Glutamatergic neuron (in vitro differentiated cells): Measurements from ENCODE around the gene SLC7A8. TPM values are rescaled to one million over a fixed set of nuclear protein-coding genes. Genes with fewer than 3 reads are reported as not detected.
A peak's percentile ranks its signal among the peaks of the same experiment; 100 is the strongest.

Source experiments
- DNase-seq: peaks from one replicate; pipeline ENCODE4 v3.0.0; 2022
- H3K27ac Mint-ChIP-seq: one replicate; pipeline ENCODE4 v1.8.0; 2020; ENCODE audit warnings: mild to moderate bottlenecking, mixed read lengths, inconsistent platforms; ENCODE audit not compliant: unreplicated experiment
- H3K27me3 Mint-ChIP-seq: one replicate; pipeline ENCODE4 v1.8.0; 2020; ENCODE audit warnings: mild to moderate bottlenecking, moderate library complexity, mixed read lengths, inconsistent platforms; ENCODE audit not compliant: unreplicated experiment
- H3K36me3 Mint-ChIP-seq: one replicate; pipeline ENCODE4 v1.8.0; 2020; ENCODE audit warnings: mild to moderate bottlenecking, mixed read lengths, inconsistent platforms; ENCODE audit not compliant: unreplicated experiment
- H3K4me1 Mint-ChIP-seq: one replicate; pipeline ENCODE4 v1.8.0; 2020; ENCODE audit warnings: mild to moderate bottlenecking, low read depth, mixed read lengths, inconsistent platforms; ENCODE audit not compliant: unreplicated experiment
- H3K4me3 Mint-ChIP-seq: one replicate; pipeline ENCODE4 v1.8.0; 2020; ENCODE audit warnings: mild to moderate bottlenecking, mixed read lengths, inconsistent platforms; ENCODE audit not compliant: unreplicated experiment
- H3K9me3 Mint-ChIP-seq: one replicate; pipeline ENCODE4 v1.8.0; 2020; ENCODE audit warnings: mild to moderate bottlenecking, moderate library complexity, mixed read lengths, inconsistent platforms; ENCODE audit not compliant: unreplicated experiment
- total RNA-seq: library from RNA; stranded (reverse); fragmentation: NEBNext Ultra II Directional; extraction: Animal tissue kit (Norgen Biotek cat#: 25700); gene quantifications from one replicate; pipeline ENCODE4 v1.2.1, GENCODE V29; 2021; ENCODE audit not compliant: unreplicated experiment
- TF ChIP-seq, protein P1 (sequence below): fragments of 200-600 bp; sonication (generic); IDR thresholded peaks from one replicate; pipeline ENCODE4 v1.5.0; 2021; ENCODE audit not compliant: partially characterized antibody, unreplicated experiment

Gene SLC7A8
- total RNA-seq, 1 donor from 2014 or later = 7.9 TPM

DNA sequence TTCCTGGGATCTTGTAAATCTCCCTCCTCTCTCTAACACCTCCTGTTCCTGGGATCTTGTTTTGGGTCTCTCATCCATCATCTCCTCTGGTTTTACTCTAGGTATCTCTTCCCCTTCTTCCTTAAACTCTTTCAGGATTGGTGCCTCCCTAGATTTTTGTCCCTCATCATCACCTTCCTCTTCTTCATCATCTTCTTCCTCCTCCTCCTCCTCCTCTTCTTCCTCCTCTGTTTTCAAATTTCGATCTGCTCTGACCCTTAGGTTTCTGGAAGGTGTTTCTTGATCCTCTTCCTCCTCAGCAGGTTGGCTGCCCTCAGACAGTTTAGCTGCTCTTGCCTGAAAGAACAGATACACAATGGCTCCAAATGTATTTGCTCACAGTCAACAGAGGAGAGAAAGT lies 103.0 kb downstream of the SLC7A8 start:
- TF ChIP-seq, protein P1, sequence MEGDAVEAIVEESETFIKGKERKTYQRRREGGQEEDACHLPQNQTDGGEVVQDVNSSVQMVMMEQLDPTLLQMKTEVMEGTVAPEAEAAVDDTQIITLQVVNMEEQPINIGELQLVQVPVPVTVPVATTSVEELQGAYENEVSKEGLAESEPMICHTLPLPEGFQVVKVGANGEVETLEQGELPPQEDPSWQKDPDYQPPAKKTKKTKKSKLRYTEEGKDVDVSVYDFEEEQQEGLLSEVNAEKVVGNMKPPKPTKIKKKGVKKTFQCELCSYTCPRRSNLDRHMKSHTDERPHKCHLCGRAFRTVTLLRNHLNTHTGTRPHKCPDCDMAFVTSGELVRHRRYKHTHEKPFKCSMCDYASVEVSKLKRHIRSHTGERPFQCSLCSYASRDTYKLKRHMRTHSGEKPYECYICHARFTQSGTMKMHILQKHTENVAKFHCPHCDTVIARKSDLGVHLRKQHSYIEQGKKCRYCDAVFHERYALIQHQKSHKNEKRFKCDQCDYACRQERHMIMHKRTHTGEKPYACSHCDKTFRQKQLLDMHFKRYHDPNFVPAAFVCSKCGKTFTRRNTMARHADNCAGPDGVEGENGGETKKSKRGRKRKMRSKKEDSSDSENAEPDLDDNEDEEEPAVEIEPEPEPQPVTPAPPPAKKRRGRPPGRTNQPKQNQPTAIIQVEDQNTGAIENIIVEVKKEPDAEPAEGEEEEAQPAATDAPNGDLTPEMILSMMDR = no peak
- Mint-ChIP-seq H3K9me3 (peaks cover 1% of the 10 kb centered on the region), H3K4me1 (peaks cover 1% of the 10 kb centered on the region), H3K27ac (no peak overlapping the region), H3K27me3 (peaks cover 2% of the 10 kb centered on the region), H3K36me3 (peaks cover 5% of the 10 kb centered on the region), H3K4me3 (no peak overlapping the region)
- no peak for DNase-seq

DNA sequence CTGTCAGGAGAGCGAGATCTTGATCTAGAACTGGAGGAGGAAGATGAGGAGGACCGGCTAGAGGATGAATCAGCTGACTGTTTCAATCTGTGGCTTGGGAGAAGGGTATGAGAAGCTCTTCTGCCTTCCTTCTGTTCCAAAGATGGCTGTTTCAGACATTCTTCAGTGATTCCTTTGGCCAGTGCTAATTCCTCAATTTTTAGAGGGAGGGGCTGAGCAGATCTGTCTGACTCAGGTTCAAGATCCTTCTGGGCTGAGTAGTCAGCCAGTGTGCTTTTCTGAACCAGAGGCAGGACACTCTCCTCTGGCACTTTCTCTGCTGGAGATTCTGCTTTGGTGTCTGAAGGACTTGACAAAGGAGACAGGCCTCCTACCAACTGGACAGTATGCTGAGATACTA lies 103.7 kb downstream of the SLC7A8 start:
- TF ChIP-seq, protein P1 = no peak
- Mint-ChIP-seq H3K27me3 (peaks cover 2% of the 10 kb centered on the region), H3K4me3 (no peak overlapping the region), H3K4me1 (peaks cover 4% of the 10 kb centered on the region), H3K36me3 (peaks cover 5% of the 10 kb centered on the region), H3K9me3 (peaks cover 1% of the 10 kb centered on the region), H3K27ac (no peak overlapping the region)
- DNase-seq = no peak

DNA sequence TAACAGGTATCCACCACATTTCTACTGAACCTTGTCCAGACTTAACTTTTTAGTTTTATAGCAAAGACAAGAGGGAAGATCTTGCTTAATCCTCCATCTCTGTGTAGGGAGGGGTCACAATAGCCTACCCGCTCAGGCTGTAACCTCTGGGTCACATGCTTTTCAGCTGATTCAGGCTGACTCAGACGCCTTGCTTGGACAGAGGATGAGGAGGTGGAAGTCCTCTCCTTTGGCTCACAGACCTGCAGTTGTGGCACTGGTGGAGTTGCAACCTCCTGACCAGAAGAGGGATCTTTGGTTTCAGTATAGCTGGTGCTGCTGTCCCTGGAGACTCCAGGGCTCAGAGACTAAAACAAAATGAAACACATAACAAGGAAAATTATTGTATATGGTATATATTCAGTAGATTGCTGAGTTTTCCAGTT lies 104.8 kb downstream of the SLC7A8 start:
- no peak for DNase-seq
- Mint-ChIP-seq H3K9me3 (peaks cover 1% of the 10 kb centered on the region), H3K27ac (no peak overlapping the region), H3K27me3 (peaks cover 2% of the 10 kb centered on the region), H3K36me3 (peaks cover 5% of the 10 kb centered on the region), H3K4me1 (peaks cover 4% of the 10 kb centered on the region), H3K4me3 (no peak overlapping the region)
- TF ChIP-seq, protein P1 = no peak

DNA sequence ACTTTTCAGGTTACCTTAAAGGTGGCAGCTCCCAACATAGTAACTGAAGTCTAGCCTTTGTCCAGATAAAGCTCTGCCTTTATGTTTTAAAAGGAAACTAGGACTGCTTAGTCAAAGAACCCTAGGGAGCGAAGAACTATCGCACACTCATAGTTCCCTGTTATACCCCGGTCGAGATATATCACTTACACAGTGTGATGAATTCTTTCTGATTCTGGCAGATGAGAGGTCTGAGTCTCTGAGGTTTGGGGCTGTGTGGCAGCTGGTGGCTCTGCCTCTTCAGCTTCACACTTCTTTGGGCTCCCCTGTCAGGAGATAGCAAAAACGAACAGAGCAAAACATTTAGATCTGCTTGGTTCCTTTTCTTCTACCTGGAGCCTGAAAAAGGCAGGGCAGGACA lies 105.5 kb downstream of the SLC7A8 start:
- Mint-ChIP-seq H3K9me3 (peaks cover 1% of the 10 kb centered on the region), H3K4me3 (no peak overlapping the region), H3K4me1 (peaks cover 4% of the 10 kb centered on the region), H3K36me3 (peaks cover 5% of the 10 kb centered on the region), H3K27me3 (peaks cover 2% of the 10 kb centered on the region), H3K27ac (no peak overlapping the region)
- TF ChIP-seq, protein P1 = no peak
- DNase-seq = no peak

DNA sequence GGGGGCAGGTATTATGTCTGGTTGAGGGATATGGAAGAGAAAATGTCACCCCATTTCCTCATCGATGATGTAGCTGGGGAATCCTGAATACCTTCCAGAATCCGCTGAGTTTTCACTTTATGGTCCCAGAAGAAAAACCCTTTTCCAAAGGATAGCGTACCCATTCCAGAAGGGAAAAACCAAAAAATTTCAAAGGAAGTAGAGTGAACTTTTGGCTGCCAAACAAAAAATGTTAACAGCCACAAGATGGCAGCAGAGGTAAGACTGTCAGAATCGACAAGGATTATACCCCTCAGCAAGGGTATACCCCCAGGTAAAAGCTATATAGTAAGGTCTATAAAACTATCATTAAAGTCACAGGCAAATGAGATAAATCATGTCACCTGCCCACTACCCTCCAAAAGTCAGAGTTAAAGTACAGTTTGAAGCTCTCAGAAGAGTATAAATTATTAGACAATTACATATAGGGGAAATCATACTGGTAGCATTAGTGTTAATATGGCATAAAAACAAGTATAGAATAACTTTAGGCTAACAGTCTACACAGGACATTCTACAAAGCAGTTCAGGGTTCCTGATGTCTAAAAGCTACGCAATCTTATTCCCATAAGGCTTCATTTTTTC lies 106.6 kb downstream of the SLC7A8 start:
- no peak for DNase-seq
- Mint-ChIP-seq H3K4me1 (peaks cover 9% of the 10 kb centered on the region), H3K36me3 (peaks cover 5% of the 10 kb centered on the region), H3K27me3 (peaks cover 2% of the 10 kb centered on the region), H3K27ac (no peak overlapping the region), H3K4me3 (no peak overlapping the region), H3K9me3 (peaks cover 1% of the 10 kb centered on the region)
- TF ChIP-seq, protein P1 = peak; percentile 74
